ENCODE results near the gene ARPC1A.

- TF ChIP-seq CTCF (conservative IDR thresholded peaks at IDR 0.05) (no peak), ZFX (IDR thresholded peaks at IDR 0.05) (no peak)
These were observed 29.2 kb upstream of the ARPC1A start for GRCh38 chr7:99296471-99296870.
